Measurements from ENCODE around the gene BCL2L2. TPM values are rescaled to one million over a fixed set of nuclear protein-coding genes. Genes with fewer than 3 reads are reported as not detected.

The BCL2L2 gene
- total RNA-seq, 1 donor from 2014 or later: 24.1 TPM

- no peak for DNase-seq
Measured at GRCh38 chr14:23355871-23356435, 49.3 kb downstream of the BCL2L2 start.

GRCh38 chr14:23356662-23357061 lies 50.0 kb downstream of the BCL2L2 start:
- DNase-seq: no peak

GRCh38 chr14:23357261-23357660 lies 50.6 kb downstream of the BCL2L2 start:
- no peak for DNase-seq

GRCh38 chr14:23358042-23358441 lies 51.4 kb downstream of the BCL2L2 start:
- DNase-seq: no peak

- DNase-seq: no peak
Measured at GRCh38 chr14:23358553-23359166, 52.0 kb downstream of the BCL2L2 start.

- DNase-seq: no peak
Measured at GRCh38 chr14:23359167-23359626, 52.6 kb downstream of the BCL2L2 start.

- no peak for DNase-seq
Measured at GRCh38 chr14:23359722-23360447, 53.3 kb downstream of the BCL2L2 start.

GRCh38 chr14:23360496-23360895 lies 53.9 kb downstream of the BCL2L2 start:
- DNase-seq: no peak

- peak; percentile 43 for DNase-seq
Measured at GRCh38 chr14:23361320-23361719, 54.7 kb downstream of the BCL2L2 start.

Small RNA genes within 50 kb of the gene (small RNA-seq; reads per million reads assigned to genes)
- not detected for gene RNU6-1046P (ENCODE audit: low replicate concordance)

Other genes with a start within 250 kb of the BCL2L2 start
- 4.5 TPM for gene CDH24, start 249.3 kb upstream of the BCL2L2 start, total RNA-seq
- 103 TPM for gene ACIN1, start 211.7 kb upstream of the BCL2L2 start, total RNA-seq
- gene C14orf119, start 211.3 kb upstream of the BCL2L2 start, total RNA-seq: 25.5 TPM
- gene CIROP, start 201.8 kb upstream of the BCL2L2 start, total RNA-seq: not detected
- gene CEBPE, start 187.6 kb upstream of the BCL2L2 start, total RNA-seq: not detected
- gene SLC7A8, start 123.2 kb upstream of the BCL2L2 start, total RNA-seq: 5.6 TPM
- not detected for gene RNF212B, start 68.9 kb upstream of the BCL2L2 start, total RNA-seq
- gene HOMEZ, start 20.7 kb upstream of the BCL2L2 start, total RNA-seq: 6.7 TPM
- 12.4 TPM for gene PPP1R3E, start 4.0 kb upstream of the BCL2L2 start, total RNA-seq
- gene PABPN1, start 14.6 kb downstream of the BCL2L2 start, total RNA-seq: 55.6 TPM
- 30.5 TPM for gene SLC22A17, start 46.1 kb downstream of the BCL2L2 start, total RNA-seq
- gene EFS, start 58.3 kb downstream of the BCL2L2 start, total RNA-seq: 28.2 TPM
- not detected for gene IL25, start 66.0 kb downstream of the BCL2L2 start, total RNA-seq
- gene CMTM5, start 70.2 kb downstream of the BCL2L2 start, total RNA-seq: 2.3 TPM
- gene MYH6, start 101.4 kb downstream of the BCL2L2 start, total RNA-seq: 3.3 TPM
- gene MYH7, start 128.8 kb downstream of the BCL2L2 start, total RNA-seq: 218 TPM
- gene NGDN, start 162.9 kb downstream of the BCL2L2 start, total RNA-seq: 31.6 TPM
- 0.31 TPM for gene ZFHX2, start 244.9 kb downstream of the BCL2L2 start, total RNA-seq
- gene THTPA, start 249.4 kb downstream of the BCL2L2 start, total RNA-seq: 16.8 TPM

All from tongue (tissue), 3 donors.